Endodermal cell (in vitro differentiated cells): ENCODE results near the gene VSNL1. TPM values are rescaled to one million over a fixed set of nuclear protein-coding genes. Genes with fewer than 3 reads are reported as not detected.

ENCODE experiments used
- DNase-seq: peaks from one replicate; pipeline ENCODE4 v3.0.0-alpha.2; 2017
- H3K27ac ChIP-seq: 2 replicates; pipeline ENCODE4 v1.5.1; 2013; ENCODE audit warnings: mild to moderate bottlenecking, low read depth, low read length, moderate library complexity
- H3K27me3 ChIP-seq: 2 replicates; pipeline ENCODE4 v1.6.1; 2013; ENCODE audit warnings: mild to moderate bottlenecking, low read length, moderate library complexity; ENCODE audit not compliant: insufficient read depth, control insufficient read depth, poor library complexity, severe bottlenecking
- H3K36me3 ChIP-seq: 2 replicates; pipeline ENCODE4 v1.7.0; 2013; ENCODE audit warnings: mild to moderate bottlenecking, low read length, moderate library complexity; ENCODE audit not compliant: control insufficient read depth, insufficient read depth
- H3K4me1 ChIP-seq: one replicate; pipeline ENCODE4 v1.7.0; 2013; ENCODE audit warnings: low read length; ENCODE audit not compliant: control insufficient read depth, insufficient read depth
- H3K4me3 ChIP-seq: 2 replicates; pipeline ENCODE4 v1.5.1; 2013; ENCODE audit warnings: mild to moderate bottlenecking, low read length, moderate library complexity
- H3K9ac ChIP-seq: 2 replicates; pipeline ENCODE4 v1.6.1; 2013; ENCODE audit warnings: mild to moderate bottlenecking, low read length, moderate library complexity; ENCODE audit not compliant: poor library complexity, severe bottlenecking; ENCODE audit errors: extremely low read depth
- H3K9me3 ChIP-seq: 2 replicates; pipeline ENCODE4 v1.6.1; 2013; ENCODE audit warnings: mild to moderate bottlenecking, low read length, moderate library complexity; ENCODE audit not compliant: control insufficient read depth
- H3K27ac Mint-ChIP-seq: 2 replicates; pipeline ENCODE4 v1.8.0; 2020; ENCODE audit warnings: mixed read lengths
- H3K27me3 Mint-ChIP-seq: 2 replicates; pipeline ENCODE4 v1.8.0; 2021; ENCODE audit warnings: mild to moderate bottlenecking, mixed read lengths; ENCODE audit not compliant: insufficient read depth
- H3K36me3 Mint-ChIP-seq: 2 replicates; pipeline ENCODE4 v1.8.0; 2020; ENCODE audit warnings: low read depth, mixed read lengths
- H3K4me1 Mint-ChIP-seq: 2 replicates; pipeline ENCODE4 v1.8.0; 2020; ENCODE audit warnings: mixed read lengths
- H3K4me3 Mint-ChIP-seq: 2 replicates; pipeline ENCODE4 v1.8.0; 2020; ENCODE audit warnings: mild to moderate bottlenecking, moderate library complexity, mixed read lengths
- H3K9me3 Mint-ChIP-seq: 2 replicates; pipeline ENCODE4 v1.8.0; 2020; ENCODE audit warnings: mild to moderate bottlenecking, mixed read lengths
- CTCF ChIP-seq: fragments of 200-600 bp; sonication (generic); conservative IDR thresholded peaks from 2 replicates; pipeline ENCODE4 v1.5.0; 2021; ENCODE audit warnings: antibody characterized with exemption, mild to moderate bottlenecking
- WGBS, 2 experiments: methylation state at CpG; one replicate each; pipeline versions ENCODE4 v1.1.5 to v1.1.7; 2013; ENCODE audit warnings: missing lambda C conversion rate in 2 of 2, mixed read lengths in 1 of 2; ENCODE audit not compliant: insufficient coverage in 1 of 2, insufficient read length in 1 of 2; 5-methylcytosine and 5-hydroxymethylcytosine counted together
- total RNA-seq, 2 donors: library from RNA; stranded (reverse); fragmentation: NEBNext Ultra II Directional in 1 of 2; extraction: Animal tissue kit (Norgen Biotek cat#: 25700) in 1 of 2; gene quantifications; 2 replicates in 1 of 2; 3 replicates in 1 of 2; pipeline ENCODE4 v1.2.1, GENCODE V29; 2021

The VSNL1 gene
- total RNA-seq, 2 donors from 2014 or later: 1.4 to 3.3 TPM

GRCh38 chr2:17627434-17627833 is 86.9 kb downstream of the VSNL1 start:
- peaks cover 21% of the 10 kb centered on the region for H3K9me3 Mint-ChIP-seq
- Histone ChIP-seq H3K4me1 (peaks cover 7% of the 10 kb centered on the region), H3K4me3 (no peak overlapping the region), H3K27me3 (no peaks in the 10 kb centered on the region), H3K36me3 (no peaks in the 10 kb centered on the region), H3K9me3 (peaks cover 8% of the 10 kb centered on the region), H3K9ac (no peak overlapping the region), H3K27ac (no peak overlapping the region)
- 87% methylated on average over 2 of the region's 2 CpGs; no CpG with 5 or more reads in 1 of the 2 experiments for WGBS, 2 experiments
- H3K4me1 Mint-ChIP-seq: peaks cover 15% of the 10 kb centered on the region
- H3K27ac Mint-ChIP-seq: peak overlapping the region; percentile 14
- no peak for DNase-seq
- TF ChIP-seq CTCF: no peak
- no peaks in the 10 kb centered on the region for H3K36me3 Mint-ChIP-seq
- H3K27me3 Mint-ChIP-seq: no peaks in the 10 kb centered on the region
- H3K4me3 Mint-ChIP-seq: no peak overlapping the region

- peak overlapping the region; percentile 39 for H3K27ac Mint-ChIP-seq
- 67 to 90% methylated on average over 1 to 2 of the region's 2 CpGs for WGBS, 2 experiments
- no peak for DNase-seq
Observed at GRCh38 chr2:17628349-17629261, 88.1 kb downstream of the VSNL1 start.

GRCh38 chr2:17630089-17630488 is 89.6 kb downstream of the VSNL1 start:
- no peaks in the 10 kb centered on the region for H3K27me3 Mint-ChIP-seq
- H3K4me1 ChIP-seq: peaks cover 7% of the 10 kb centered on the region
- no peak overlapping the region for H3K4me3 Mint-ChIP-seq
- peaks cover 4% of the 10 kb centered on the region for H3K9me3 ChIP-seq
- no peak overlapping the region for H3K27ac Mint-ChIP-seq
- peak; percentile 57 for DNase-seq
- no peak overlapping the region for H3K27ac ChIP-seq
- no peaks in the 10 kb centered on the region for H3K36me3 Mint-ChIP-seq
- no peak overlapping the region for H3K9ac ChIP-seq
- no peak overlapping the region for H3K4me3 ChIP-seq
- H3K4me1 Mint-ChIP-seq: peaks cover 10% of the 10 kb centered on the region
- no peak for TF ChIP-seq CTCF
- peaks cover 13% of the 10 kb centered on the region for H3K9me3 Mint-ChIP-seq
- H3K27me3 ChIP-seq: no peaks in the 10 kb centered on the region
- WGBS, 2 experiments: 93 to 100% methylated on average over 3 to 4 of the region's 4 CpGs
- H3K36me3 ChIP-seq: no peaks in the 10 kb centered on the region

More at GRCh38 chr2:17628349-17629261, 88.1 kb downstream of the VSNL1 start:
- Mint-ChIP-seq H3K36me3 (no peaks in the 10 kb centered on the region), H3K27me3 (no peaks in the 10 kb centered on the region), H3K9me3 (peaks cover 21% of the 10 kb centered on the region), H3K4me1 (peaks cover 10% of the 10 kb centered on the region), H3K4me3 (no peak overlapping the region)
- Histone ChIP-seq H3K9ac (no peak overlapping the region), H3K27me3 (no peaks in the 10 kb centered on the region), H3K36me3 (no peaks in the 10 kb centered on the region), H3K9me3 (peaks cover 8% of the 10 kb centered on the region), H3K27ac (no peak overlapping the region), H3K4me3 (no peak overlapping the region), H3K4me1 (peaks cover 7% of the 10 kb centered on the region)
- TF ChIP-seq CTCF: no peak
